Cardiac fibroblast (primary cell): ENCODE results near the gene NDUFS3.

ENCODE experiments used
- DNase-seq, 2 donors: peaks; one replicate each; pipeline versions ENCODE4 v3.0.0 to v3.0.0-alpha.2; 2010; ENCODE audit warnings: low read depth in 2 of 2
- H3K4me3 ChIP-seq, 2 donors: replicated peaks in 1 of 2; 1 replicate in 1 of 2; 2 replicates in 1 of 2; pipeline ENCODE4 v1.5.1; 2011; ENCODE audit warnings: low read depth in 2 of 2, low read length in 2 of 2, mild to moderate bottlenecking in 2 of 2, moderate library complexity in 1 of 2
- CTCF ChIP-seq: IDR thresholded peaks from one replicate; pipeline ENCODE4 v1.5.1; 2011; ENCODE audit warnings: low read depth, mild to moderate bottlenecking, low read length, inconsistent platforms

The NDUFS3 gene

DNA sequence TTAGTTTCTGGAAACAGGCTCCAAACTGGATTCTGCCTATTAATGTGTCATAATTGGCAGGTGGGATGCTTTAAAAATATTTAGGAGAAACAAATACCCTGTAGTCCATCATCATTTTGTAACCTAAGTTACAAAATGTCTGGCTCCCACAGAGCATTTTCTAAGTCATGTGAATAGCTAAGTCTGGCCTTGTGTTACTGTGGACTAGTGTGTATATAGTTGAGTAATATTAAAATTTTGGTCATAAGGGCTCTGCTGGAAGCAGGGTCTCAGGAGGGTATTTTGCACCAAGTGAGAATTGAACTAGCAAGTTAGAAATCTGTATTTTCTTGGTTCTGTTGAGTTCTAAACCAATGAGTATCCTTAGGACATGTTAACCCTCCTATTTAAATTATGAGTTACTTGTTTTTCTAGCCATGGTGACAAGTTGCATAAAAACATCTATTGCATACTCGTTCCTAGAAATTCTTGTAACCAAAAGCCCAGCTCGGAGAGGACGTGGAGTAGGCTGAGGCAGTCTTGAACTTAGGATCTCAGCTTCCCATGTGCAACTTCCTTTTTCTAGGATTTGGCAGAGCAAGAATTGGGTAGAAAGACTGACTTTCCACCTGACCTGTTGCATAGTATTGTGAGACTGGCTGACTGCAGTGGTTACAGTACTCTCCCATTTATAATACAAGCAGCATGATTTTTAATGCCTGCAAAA lies 8.1 kb upstream of the NDUFS3 start:
- no peak overlapping the region for H3K4me3 ChIP-seq
- no peak for TF ChIP-seq CTCF
- no peak for DNase-seq

DNA sequence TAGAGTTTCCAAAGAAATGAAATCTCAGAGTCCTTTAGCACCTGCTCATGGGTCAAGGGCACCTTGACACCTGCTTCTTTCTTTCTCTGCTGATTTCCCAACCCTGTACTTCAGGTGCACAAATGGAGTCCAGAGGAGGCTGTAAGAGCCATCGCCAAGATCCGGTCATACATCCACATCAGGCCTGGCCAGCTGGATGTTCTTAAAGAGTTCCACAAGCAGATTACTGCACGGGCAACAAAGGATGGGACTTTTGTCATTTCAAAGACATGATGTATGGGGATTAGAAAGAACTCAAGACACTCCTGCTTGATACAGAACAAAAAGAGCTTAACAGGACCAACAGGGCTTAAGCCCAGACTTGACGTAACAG lies 7.5 kb upstream of the NDUFS3 start:
- no peak for TF ChIP-seq CTCF
- no peak for DNase-seq
- no peak overlapping the region for H3K4me3 ChIP-seq

GRCh38 chr11:47571895-47572294 lies 7.0 kb upstream of the NDUFS3 start:
- peak in 1 of 2 donors; percentile 81 for DNase-seq
- no peak for TF ChIP-seq CTCF
- no peak overlapping the region for H3K4me3 ChIP-seq

DNA sequence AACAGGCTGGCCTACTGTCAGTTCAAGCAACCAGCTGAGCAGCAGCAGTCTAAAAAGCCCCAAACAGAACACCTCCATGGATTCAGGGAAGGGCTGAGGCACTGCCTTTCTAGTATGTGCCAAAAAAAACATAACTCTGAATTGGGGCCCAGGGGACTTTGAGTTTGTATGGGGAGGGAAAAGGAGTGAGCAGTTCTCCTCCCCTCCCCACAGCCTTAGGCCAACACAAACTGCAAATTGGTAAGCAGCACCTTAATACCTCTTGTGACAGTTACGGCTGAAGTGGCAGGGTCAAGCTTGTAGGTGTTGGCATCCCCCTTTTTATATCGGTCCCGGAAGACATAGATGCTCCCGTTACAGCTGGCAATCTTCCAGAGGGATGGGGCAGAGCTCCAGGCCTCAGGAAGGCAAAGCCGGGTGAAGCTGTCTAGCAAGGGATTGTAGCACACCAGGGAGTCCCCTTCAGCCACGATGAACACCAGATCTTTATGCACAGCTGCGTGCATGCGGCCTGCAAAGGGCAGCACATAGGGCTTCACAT lies 6.1 kb upstream of the NDUFS3 start:
- no peak for TF ChIP-seq CTCF
- no peak overlapping the region for H3K4me3 ChIP-seq
- peak; percentile 25 to 65 for DNase-seq

GRCh38 chr11:47573321-47573720 lies 5.6 kb upstream of the NDUFS3 start:
- TF ChIP-seq CTCF = no peak
- no peak for DNase-seq
- H3K4me3 ChIP-seq = no peak overlapping the region

DNA sequence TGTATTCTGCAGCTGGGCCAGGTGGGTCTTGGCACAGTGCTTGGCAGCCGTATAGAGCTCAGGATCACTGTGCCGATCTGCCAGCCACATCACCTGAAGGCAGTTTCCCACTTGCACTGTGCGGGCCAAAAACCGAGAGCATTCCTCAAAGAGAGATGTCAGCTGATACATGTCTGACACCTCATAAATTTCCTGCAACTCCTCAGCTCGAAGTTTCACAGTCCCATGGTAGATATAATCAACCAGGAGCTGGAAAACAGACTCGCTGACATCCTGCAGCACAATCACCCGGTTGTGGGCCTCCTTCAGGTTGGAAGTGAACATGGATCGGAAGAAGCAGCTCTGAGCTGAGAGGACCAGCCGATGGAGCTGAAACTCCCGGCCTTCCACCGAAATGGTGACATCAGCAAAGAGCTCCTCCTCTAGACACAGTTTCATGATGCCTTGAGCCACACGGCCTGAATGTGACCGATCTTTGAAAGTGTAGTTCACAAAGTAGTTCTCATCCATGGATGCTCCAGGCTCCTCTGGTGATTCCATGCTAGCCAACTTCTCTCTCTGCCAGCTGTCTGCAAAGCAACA lies 1.3 kb upstream of the NDUFS3 start:
- no peak for DNase-seq
- H3K4me3 ChIP-seq = peak overlapping the region in 1 of 2 donors; percentile 99
- no peak for TF ChIP-seq CTCF

DNA sequence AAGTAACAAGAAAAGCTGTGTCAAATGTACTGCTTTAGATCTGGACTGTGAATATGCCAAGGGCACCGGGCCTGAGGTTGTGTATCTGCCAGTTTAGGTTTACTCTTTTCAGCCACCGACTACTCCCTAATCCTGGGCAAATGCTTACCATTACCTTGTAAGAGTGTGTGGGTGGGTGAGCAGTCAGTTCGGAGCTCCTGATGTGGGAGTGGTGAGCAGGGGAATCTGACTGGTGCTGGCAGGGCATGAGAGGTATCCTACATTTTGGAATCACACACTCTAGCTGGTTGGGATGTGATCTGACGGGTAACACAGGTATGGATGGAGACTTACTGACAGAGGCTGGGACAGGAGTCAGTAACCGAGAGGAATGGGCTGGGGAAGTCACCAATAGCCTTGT lies 5.0 kb downstream of the NDUFS3 start:
- no peak for TF ChIP-seq CTCF
- no peak for DNase-seq
- no peak overlapping the region for H3K4me3 ChIP-seq
